HEK293T (cell line): ENCODE results near the gene PRXL2A.

Source experiments
- ARNT ChIP-seq: fragments of 450-650 bp; IDR thresholded peaks from 2 replicates; pipeline ENCODE4 v1.6.1; 2017; ENCODE audit warnings: mild to moderate bottlenecking
- BHLHE40 ChIP-seq: fragments of 450-650 bp; IDR thresholded peaks from 2 replicates; pipeline ENCODE4 v1.6.1; 2016; ENCODE audit warnings: mild to moderate bottlenecking, moderate library complexity, borderline replicate concordance
- CTBP1 ChIP-seq: fragments of 450-650 bp; IDR thresholded peaks from 2 replicates; pipeline ENCODE4 v1.6.1; 2016; ENCODE audit warnings: borderline replicate concordance
- ELF4 ChIP-seq: fragments of 450-650 bp; IDR thresholded peaks from 2 replicates; pipeline ENCODE4 v1.6.1; 2017; ENCODE audit warnings: antibody characterized with exemption
- FOXA1 ChIP-seq: fragments of 450-650 bp; IDR thresholded peaks from 2 replicates; pipeline ENCODE4 v1.6.1; 2016; ENCODE audit warnings: mild to moderate bottlenecking
- FOXK2 ChIP-seq: fragments of 450-650 bp; IDR thresholded peaks from 2 replicates; pipeline ENCODE4 v1.6.1; 2016; ENCODE audit warnings: mild to moderate bottlenecking
- FOXM1 ChIP-seq: fragments of 450-650 bp; IDR thresholded peaks from 2 replicates; pipeline ENCODE4 v1.6.1; 2017; ENCODE audit warnings: mild to moderate bottlenecking, borderline replicate concordance
- LEF1 ChIP-seq: fragments of 450-650 bp; IDR thresholded peaks from 2 replicates; pipeline ENCODE4 v1.6.1; 2017; ENCODE audit warnings: mild to moderate bottlenecking, borderline replicate concordance
- NFRKB ChIP-seq: fragments of 450-650 bp; IDR thresholded peaks from 2 replicates; pipeline ENCODE4 v1.6.1; 2016; ENCODE audit warnings: mild to moderate bottlenecking, moderate library complexity
- SP1 ChIP-seq: fragments of 450-650 bp; IDR thresholded peaks from 2 replicates; pipeline ENCODE4 v1.6.1; 2017
- SUZ12 ChIP-seq: fragments of 450-650 bp; IDR thresholded peaks from 2 replicates; pipeline ENCODE4 v1.6.1; 2016; ENCODE audit warnings: mild to moderate bottlenecking
- TARDBP ChIP-seq: fragments of 450-650 bp; IDR thresholded peaks from 2 replicates; pipeline ENCODE4 v1.6.1; 2016
- ZNF384 ChIP-seq: fragments of 450-650 bp; IDR thresholded peaks from 2 replicates; pipeline ENCODE4 v1.6.1; 2016

DNA sequence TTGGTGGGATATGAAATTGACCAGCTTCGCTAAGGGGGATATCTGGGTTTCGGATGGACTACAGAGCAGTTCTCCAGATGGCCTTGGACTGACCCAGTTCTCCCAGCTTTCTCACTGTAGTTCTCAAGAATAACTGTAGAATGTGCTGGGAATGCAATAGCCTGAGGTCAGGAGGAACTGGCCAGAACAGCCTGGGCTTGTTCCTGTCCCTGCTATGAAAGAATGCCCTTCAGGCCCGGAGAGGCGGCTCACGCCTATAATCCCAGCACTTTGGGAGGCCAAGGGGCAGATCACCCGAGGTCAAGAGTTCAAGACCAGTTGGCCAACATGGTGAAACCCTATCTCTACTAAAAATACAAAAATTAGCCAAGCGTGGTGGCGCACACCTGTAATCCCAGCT, 33.5 kb downstream of the PRXL2A start:
- TF ChIP-seq ELF4, result no peak
- no peak for TF ChIP-seq ZNF384
- no peak for TF ChIP-seq FOXK2
- no peak for TF ChIP-seq BHLHE40
- TF ChIP-seq SUZ12, result no peak
- TF ChIP-seq SP1, result no peak
- TF ChIP-seq FOXM1, result no peak
- no peak for TF ChIP-seq ARNT
- no peak for TF ChIP-seq CTBP1
- TF ChIP-seq FOXA1, result no peak
- no peak for TF ChIP-seq TARDBP
- TF ChIP-seq LEF1, result no peak
- TF ChIP-seq NFRKB, result no peak
